Esophagus muscularis mucosa (tissue), 4 donors: ENCODE data around the gene ZFYVE28. TPM values are rescaled to one million over a fixed set of nuclear protein-coding genes. Genes with fewer than 3 reads are reported as not detected.

Experiments
- DNase-seq: peaks from one replicate; pipeline ENCODE4 v3.0.0-alpha.2; 2017; ENCODE audit errors: extremely low spot score
- H3K27ac ChIP-seq, 4 donors: fragments of 200-600 bp; sonication (generic); replicated peaks in 1 of 4; 1 replicate in 3 of 4; 2 replicates in 1 of 4; pipeline ENCODE4 v1.5.1; 2016 to 2019; ENCODE audit warnings: mild to moderate bottlenecking in 1 of 4
- H3K27me3 ChIP-seq, 4 donors: fragments of 200-600 bp; sonication (generic); one replicate each; pipeline versions ENCODE4 v1.5.1 to v1.6.0; 2016 to 2019
- H3K36me3 ChIP-seq, 4 donors: fragments of 200-600 bp; sonication (generic); one replicate each; pipeline ENCODE4 v1.5.1; 2016 to 2019
- H3K4me1 ChIP-seq, 4 donors: fragments of 200-600 bp; sonication (generic); one replicate each; pipeline ENCODE4 v1.5.1; 2016 to 2019
- H3K4me3 ChIP-seq, 4 donors: fragments of 200-600 bp; sonication (generic); 1 replicate in 2 of 4; 2 replicates in 2 of 4; pipeline ENCODE4 v1.5.1; 2016 to 2019; ENCODE audit warnings: mild to moderate bottlenecking in 4 of 4, moderate library complexity in 1 of 4
- H3K9me3 ChIP-seq, 4 donors: fragments of 200-600 bp; sonication (generic); 1 replicate in 3 of 4; 2 replicates in 1 of 4; pipeline ENCODE4 v1.5.1; 2016 to 2019
- CTCF ChIP-seq, 3 experiments: fragments of 200-600 bp in 2 of 3; fragments of 450-650 bp in 1 of 3; sonication (generic) in 2 of 3; IDR thresholded peaks; one replicate each; pipeline ENCODE4 v1.5.1; 2017 to 2019; ENCODE audit warnings: antibody characterized with exemption in 3 of 3, mild to moderate bottlenecking in 2 of 3, moderate library complexity in 1 of 3
- EP300 ChIP-seq: sonication (generic); formaldehyde crosslinking; IDR thresholded peaks from one replicate; pipeline ENCODE4 v1.6.1; 2017; ENCODE audit warnings: antibody characterized with exemption
- POLR2A ChIP-seq: fragments of 450-650 bp; IDR thresholded peaks from one replicate; pipeline ENCODE4 v1.6.1; 2017; ENCODE audit warnings: antibody characterized with exemption, moderate library complexity, mild to moderate bottlenecking, low read depth
- POLR2AphosphoS5 ChIP-seq, 2 donors: sonication (generic); formaldehyde crosslinking; IDR thresholded peaks; one replicate each; pipeline ENCODE4 v1.6.1; 2017; ENCODE audit warnings: antibody characterized with exemption in 2 of 2
- WGBS: methylation state at CpG from one replicate; pipeline ENCODE4 v1.1.5; 2018; 5-methylcytosine and 5-hydroxymethylcytosine counted together
- intact Hi-C: fragments of 100-400 bp; cut with DNase I; formaldehyde crosslinking; loops from one replicate; pipeline ENCODE4 v1.15.1; 2023
- total RNA-seq, 4 donors: library from RNA; depleted of rRNA; stranded (reverse); fragments of >200 nt; gene quantifications; one replicate each; pipeline versions ENCODE4 v1.1.0 to v1.2.1, GENCODE V29; 2016

Gene ZFYVE28
- total RNA-seq, 4 donors from 2014 or later = 4.5 to 13.4 (median 8.4) TPM

DNA sequence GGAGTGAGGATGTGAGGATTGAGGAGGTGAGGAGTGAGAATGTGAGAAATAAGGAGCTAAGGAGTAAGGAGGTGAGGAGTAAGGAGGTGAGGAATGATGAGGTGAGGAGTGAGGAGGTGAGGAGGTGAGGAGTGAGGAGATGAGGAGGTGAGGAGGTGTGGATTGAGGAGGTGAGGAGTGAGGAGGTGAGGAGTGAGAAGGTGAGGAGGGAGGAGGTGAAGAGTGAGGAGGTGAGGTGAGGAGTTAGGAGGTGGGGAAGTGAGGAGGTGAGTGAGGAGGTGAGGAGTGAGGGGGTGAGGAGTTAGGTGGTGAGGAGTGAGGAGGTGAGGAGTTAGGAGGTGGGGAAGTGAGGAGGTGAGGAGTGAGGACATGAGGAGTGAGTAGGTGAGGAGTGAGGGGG lies 81.8 kb downstream of the ZFYVE28 start:
- intact Hi-C loops = no loop called here
- Histone ChIP-seq H3K36me3 (peaks cover 0 to 45% (median 16%) of the 10 kb centered on the region in 4 donors), H3K4me3 (no peak overlapping the region), H3K27me3 (no peaks in the 10 kb centered on the region), H3K27ac (no peak overlapping the region), H3K9me3 (no peaks in the 10 kb centered on the region), H3K4me1 (no peaks in the 10 kb centered on the region)
- DNase-seq = no peak
- no peak for TF ChIP-seq POLR2AphosphoS5 (IDR thresholded peaks at IDR 0.05)
- TF ChIP-seq POLR2A = no peak
- TF ChIP-seq CTCF (IDR thresholded peaks at IDR 0.05) = no peak
- no peak for TF ChIP-seq EP300

GRCh38 chr4:2335729-2336101 lies 82.7 kb downstream of the ZFYVE28 start:
- H3K27me3 ChIP-seq = no peaks in the 10 kb centered on the region
- no peaks in the 10 kb centered on the region for H3K9me3 ChIP-seq
- no peak overlapping the region for H3K27ac ChIP-seq
- intact Hi-C loops = no loop called here
- H3K36me3 ChIP-seq = peaks cover 0 to 35% (median 15%) of the 10 kb centered on the region in 4 donors
- no peak for TF ChIP-seq POLR2A
- no peak for TF ChIP-seq CTCF (IDR thresholded peaks at IDR 0.05)
- TF ChIP-seq POLR2AphosphoS5 (IDR thresholded peaks at IDR 0.05) = no peak
- no peak for TF ChIP-seq EP300
- no peak overlapping the region for H3K4me3 ChIP-seq
- no peaks in the 10 kb centered on the region for H3K4me1 ChIP-seq
- DNase-seq = peak; percentile 50
- WGBS = 89% methylated on average over 7 of the region's 9 CpGs

DNA sequence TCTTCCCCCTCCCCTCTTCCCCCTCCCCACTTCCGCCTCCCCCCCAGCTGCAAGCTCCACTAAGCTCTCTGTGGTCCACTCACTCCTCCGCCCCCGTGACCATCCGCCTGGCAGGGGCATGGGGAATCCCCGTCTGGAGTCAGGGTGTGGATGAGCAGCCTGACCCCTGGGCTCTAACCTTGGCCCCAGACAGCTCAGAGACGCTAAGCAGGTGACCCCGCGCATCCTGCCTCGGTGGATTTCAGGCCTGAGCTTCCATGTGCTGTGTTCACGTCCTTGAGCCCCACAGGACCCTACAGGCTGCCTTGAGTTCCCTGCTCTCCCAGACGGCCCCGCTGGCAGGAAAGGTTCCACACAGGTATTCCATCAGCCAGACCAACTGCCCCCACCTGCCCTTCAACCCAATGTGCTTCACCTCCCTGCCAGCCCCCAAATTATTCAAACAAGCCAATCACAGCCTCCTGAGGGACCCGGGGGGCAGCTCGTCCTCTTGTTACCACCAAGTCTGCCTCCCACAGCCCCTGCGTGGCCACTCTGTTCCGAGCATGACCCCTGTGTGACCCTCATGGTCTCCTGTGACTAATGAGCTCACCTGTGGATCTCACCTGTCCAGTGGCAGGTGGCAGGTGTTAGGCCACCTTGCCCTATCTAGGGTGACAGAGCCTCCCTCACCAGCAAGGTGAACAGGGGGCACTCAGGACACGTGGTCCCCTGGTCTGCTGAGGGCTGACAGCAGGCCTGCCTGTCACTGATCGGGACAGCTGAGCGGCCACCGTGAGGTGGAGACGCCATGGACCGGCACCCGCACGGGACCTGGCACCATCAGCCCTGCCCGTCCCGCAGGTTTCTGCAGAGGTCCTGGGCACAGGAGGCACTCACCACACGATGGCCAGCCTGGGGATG lies 83.4 kb downstream of the ZFYVE28 start:
- Histone ChIP-seq H3K4me1 (no peaks in the 10 kb centered on the region), H3K4me3 (no peak overlapping the region), H3K9me3 (no peaks in the 10 kb centered on the region), H3K27ac (no peak overlapping the region), H3K36me3 (peaks cover 0 to 35% (median 15%) of the 10 kb centered on the region in 4 donors), H3K27me3 (no peaks in the 10 kb centered on the region)
- intact Hi-C loops = no loop called here
- TF ChIP-seq EP300 = no peak
- no peak for TF ChIP-seq CTCF (IDR thresholded peaks at IDR 0.05)
- TF ChIP-seq POLR2AphosphoS5 (IDR thresholded peaks at IDR 0.05) = no peak
- no peak for TF ChIP-seq POLR2A
- peak; percentile 50 for DNase-seq
- 88% methylated on average over 18 of the region's 27 CpGs for WGBS

- Histone ChIP-seq H3K4me1 (no peaks in the 10 kb centered on the region), H3K27me3 (no peaks in the 10 kb centered on the region), H3K4me3 (no peak overlapping the region), H3K9me3 (peaks cover 0 to 4% (median 0%) of the 10 kb centered on the region in 4 donors), H3K27ac (no peak overlapping the region), H3K36me3 (peaks cover 0 to 31% (median 14%) of the 10 kb centered on the region in 4 donors)
- TF ChIP-seq POLR2A = no peak
- no peak for TF ChIP-seq POLR2AphosphoS5 (IDR thresholded peaks at IDR 0.05)
- TF ChIP-seq EP300 = no peak
- no peak for TF ChIP-seq CTCF (IDR thresholded peaks at IDR 0.05)
- peak; percentile 34 for DNase-seq
- intact Hi-C loops = no loop called here
- WGBS = 91% methylated on average over 25 of the region's 28 CpGs
Observed at GRCh38 chr4:2333916-2334644, 84.4 kb downstream of the ZFYVE28 start.
